SK-N-MC (cell line): Measurements from ENCODE around the gene INSL3.

Experiments
- EZH2 ChIP-seq: fragments of 200-600 bp; sonication (generic); IDR thresholded peaks from one replicate; pipeline ENCODE4 v1.6.1; 2017; ENCODE audit warnings: antibody characterized with exemption
- POLR2AphosphoS5 ChIP-seq: IDR thresholded peaks from 2 replicates; pipeline ENCODE4 v1.6.1; 2012; ENCODE audit warnings: mild to moderate bottlenecking, low read depth, low read length, borderline replicate concordance

DNA sequence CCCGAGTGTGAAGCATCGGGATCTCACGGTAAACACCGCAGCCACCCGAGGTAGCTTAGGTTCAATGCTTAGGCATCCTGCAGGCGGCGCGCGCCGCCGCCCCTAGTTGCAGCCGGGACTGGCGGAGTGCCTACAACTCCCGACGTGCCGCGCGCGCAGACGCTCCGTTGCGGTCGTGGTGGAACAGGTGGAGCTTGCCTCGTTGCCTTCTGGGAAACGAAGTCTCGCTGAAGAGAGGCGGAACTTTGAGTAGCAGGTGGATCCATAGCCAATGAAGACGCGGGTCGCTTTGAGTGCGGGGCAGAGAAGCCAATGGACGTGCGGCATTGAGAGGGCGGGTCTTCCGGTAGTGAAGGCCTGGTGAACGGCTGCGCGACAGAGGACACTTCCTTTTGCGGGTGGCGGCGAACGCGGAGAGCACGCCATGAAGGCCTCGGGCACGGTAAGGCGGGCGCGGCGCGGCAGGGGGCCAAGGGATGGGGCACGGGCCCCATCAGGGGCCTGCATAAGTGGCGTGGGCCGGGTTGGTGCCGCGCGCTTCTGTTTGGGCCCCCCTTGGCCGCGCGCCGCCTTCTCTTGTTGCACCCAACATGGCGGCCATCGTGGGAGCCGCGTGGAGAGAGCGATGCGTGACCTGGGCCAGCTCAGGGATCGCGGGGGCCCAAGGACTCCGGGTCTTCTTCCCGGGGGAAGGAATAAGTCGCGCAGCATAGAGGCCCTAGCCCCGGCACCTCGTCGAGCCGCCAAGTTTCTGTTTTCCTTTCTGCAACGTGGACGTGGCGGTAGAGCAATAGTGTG is 38.4 kb upstream of the INSL3 start, which contains the start of gene RPL18A:
- TF ChIP-seq POLR2AphosphoS5 (peak; percentile 95), EZH2 (no peak)
